Measurements from ENCODE around the gene ACTG1. TPM values are rescaled to one million over a fixed set of nuclear protein-coding genes. Genes with fewer than 3 reads are reported as not detected.

ACTG1 gene
- total RNA-seq, 1 experiment from 2014 or later: 4,160 TPM

DNA sequence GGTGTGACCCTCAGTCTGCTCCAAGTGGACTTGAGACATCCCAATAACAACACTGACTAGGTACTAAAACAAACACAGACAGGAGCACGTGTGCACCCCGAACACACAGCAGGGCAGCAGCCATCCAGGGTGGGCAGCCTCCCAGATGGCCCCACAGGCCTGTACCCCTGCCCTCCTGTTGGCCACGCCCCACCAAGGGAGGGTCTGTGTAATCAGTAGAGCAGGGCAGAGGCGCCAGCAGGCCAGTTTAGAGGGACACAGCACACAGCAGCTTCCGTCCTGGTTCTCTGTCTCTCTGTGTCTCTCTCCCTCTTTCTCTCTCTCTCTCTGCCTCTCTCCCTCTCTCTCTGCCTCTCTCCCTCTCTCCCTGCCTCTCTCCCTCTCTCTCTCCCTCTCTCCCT is 21.4 kb downstream of the ACTG1 start:
- Histone ChIP-seq H3K79me1 (ENCODE audit: insufficient read depth, low read depth, low read length, poor library complexity, severe bottlenecking) (no peaks in the 10 kb centered on the region), H4K20me1 (ENCODE audit: control insufficient read depth, insufficient read depth, insufficient read length) (no peaks in the 10 kb centered on the region), H3K18ac (ENCODE audit: insufficient read length, low read depth, low read length) (no peak overlapping the region), H3K23me2 (ENCODE audit: insufficient read length, low read depth, low read length, poor library complexity, severe bottlenecking) (peaks cover 5% of the 10 kb centered on the region), H3K4me2 (ENCODE audit: insufficient read depth, insufficient read length, low read length) (no peak overlapping the region), H2BK5ac (ENCODE audit: insufficient read length, low read length) (no peak overlapping the region), H3K23ac (ENCODE audit: insufficient read length, low read depth, low read length) (no peak overlapping the region), H4K8ac (replicated peaks; ENCODE audit: insufficient read length, low read depth, low read length) (no peak overlapping the region), H3K14ac (ENCODE audit: insufficient read depth, low read length) (no peak overlapping the region), H2AK5ac (ENCODE audit: insufficient read length, low read length) (no peak overlapping the region), H2BK120ac (ENCODE audit: low read depth, low read length, poor library complexity, severe bottlenecking) (no peak overlapping the region), H2BK15ac (ENCODE audit: low read depth, low read length) (no peak overlapping the region), H3K4ac (ENCODE audit: low read depth, low read length) (no peak overlapping the region), H4K91ac (ENCODE audit: insufficient read length, low read depth, low read length) (no peak overlapping the region), H3T11ph (ENCODE audit: low read length) (no peak overlapping the region), H2BK12ac (ENCODE audit: insufficient read length, low read depth, low read length) (no peak overlapping the region), H3K79me2 (ENCODE audit: insufficient read depth, low read length) (no peaks in the 10 kb centered on the region), H4K5ac (ENCODE audit: insufficient read length, low read depth, low read length) (no peak overlapping the region), H3K9me3 (ENCODE audit: control insufficient read depth, low read depth, low read length) (no peaks in the 10 kb centered on the region), H3K27me3 (ENCODE audit: insufficient read depth, low read length) (no peaks in the 10 kb centered on the region; the same call in 1 of the 2 replicates), H2BK20ac (ENCODE audit: low read depth, low read length, poor library complexity, severe bottlenecking) (no peak overlapping the region), H3K4me1 (ENCODE audit: insufficient read depth, low read length) (peaks cover 3% of the 10 kb centered on the region; the same call in 1 of the 2 replicates), H3K9ac (ENCODE audit: extremely low read depth, insufficient read length, low read length) (no peak overlapping the region), H3K27ac (ENCODE audit: insufficient read length, low read depth, low read length) (no peak overlapping the region), H2AFZ (ENCODE audit: low read length) (no peak overlapping the region), H3K56ac (ENCODE audit: insufficient read length, low read depth, low read length) (no peak overlapping the region)
- Mint-ChIP-seq H3K27me3 (ENCODE audit: low read depth) (peaks cover 52% of the 10 kb centered on the region), H3K9me3 (no peaks in the 10 kb centered on the region), H3K4me1 (peaks cover 29 to 41% of the 10 kb centered on the region in 2 experiments), H3K36me3 (ENCODE audit: insufficient read depth in 1 of 3, low read depth in 3 of 3) (no peaks in the 10 kb centered on the region), H3K27ac (no peak overlapping the region), H3K4me3 (no peak overlapping the region; a peak in 1 of 5 replicates)
- DNase-seq: no peak
- TF ChIP-seq CTCF (conservative IDR thresholded peaks at IDR 0.05): no peak
- WGBS (ENCODE audit: extremely low coverage, insufficient read length, low lambda C conversion rate): no CpG with 5 or more reads among the region's 5 CpGs

Data from H9 (cell line).